GM23338 (cell line): ENCODE measurements around the gene MARVELD2. TPM values are rescaled to one million over a fixed set of nuclear protein-coding genes. Genes with fewer than 3 reads are reported as not detected.

Experiments
- ATAC-seq: fragments of 200-7000 bp; cut with Tn5 transposase; 3 replicates; pipeline ENCODE4 v1.9.1; 2020
- DNase-seq: peaks from one replicate; pipeline ENCODE4 v3.0.0-alpha.2; 2015; ENCODE audit warnings: low spot score
- H2AFZ ChIP-seq: fragments of 200-600 bp; sonication (generic); 2 replicates; pipeline ENCODE4 v1.8.0; 2016; ENCODE audit warnings: antibody characterized with exemption, mild to moderate bottlenecking, moderate library complexity
- H3F3A ChIP-seq: fragments of 200-600 bp; sonication (generic); replicated peaks from 2 replicates; pipeline ENCODE4 v1.8.0; 2017; ENCODE audit warnings: antibody characterized with exemption, mixed run types, low read depth
- H3K27ac ChIP-seq: fragments of 200-600 bp; sonication (generic); 2 replicates; pipeline ENCODE4 v1.6.1; 2016; ENCODE audit warnings: low read depth
- H3K27me3 ChIP-seq: fragments of 200-600 bp; sonication (generic); 2 replicates; pipeline ENCODE4 v1.8.0; 2016; ENCODE audit warnings: mild to moderate bottlenecking, mixed run types, moderate library complexity; ENCODE audit not compliant: insufficient read depth
- H3K36me3 ChIP-seq: fragments of 200-600 bp; sonication (generic); 2 replicates; pipeline ENCODE4 v1.8.0; 2016; ENCODE audit warnings: mild to moderate bottlenecking; ENCODE audit not compliant: insufficient read depth
- H3K4me1 ChIP-seq: fragments of 200-600 bp; sonication (generic); 2 replicates; pipeline ENCODE4 v1.8.0; 2016; ENCODE audit warnings: mild to moderate bottlenecking, moderate library complexity; ENCODE audit not compliant: insufficient read depth
- H3K4me2 ChIP-seq: fragments of 200-600 bp; sonication (generic); 2 replicates; pipeline ENCODE4 v1.7.1; 2017; ENCODE audit warnings: mixed run types
- H3K4me3 ChIP-seq: fragments of 200-600 bp; sonication (generic); 2 replicates; pipeline ENCODE4 v1.6.1; 2016; ENCODE audit warnings: mixed run types
- H3K79me2 ChIP-seq: fragments of 200-600 bp; sonication (generic); replicated peaks from 2 replicates; pipeline ENCODE4 v1.8.0; 2017; ENCODE audit warnings: mild to moderate bottlenecking; ENCODE audit not compliant: insufficient read depth
- H3K9me2 ChIP-seq: fragments of 200-600 bp; sonication (generic); 2 replicates; pipeline ENCODE4 v1.8.0; 2017; ENCODE audit not compliant: insufficient read depth
- H4K20me1 ChIP-seq: fragments of 200-600 bp; sonication (generic); replicated peaks from 2 replicates; pipeline ENCODE4 v1.8.0; 2017; ENCODE audit warnings: mild to moderate bottlenecking; ENCODE audit not compliant: insufficient read depth
- H3K27ac Mint-ChIP-seq: 2 replicates; pipeline ENCODE4 v1.8.0; 2020; ENCODE audit warnings: inconsistent platforms, mild to moderate bottlenecking, moderate library complexity, mixed read lengths
- H3K27me3 Mint-ChIP-seq: 3 replicates; pipeline ENCODE4 v1.8.0; 2022; ENCODE audit warnings: low read depth, mild to moderate bottlenecking, moderate library complexity, mixed read lengths, inconsistent platforms; ENCODE audit not compliant: insufficient read depth, poor library complexity
- H3K36me3 Mint-ChIP-seq: 3 replicates; pipeline ENCODE4 v1.8.0; 2021; ENCODE audit warnings: low read depth, mild to moderate bottlenecking, inconsistent platforms, moderate library complexity, mixed read lengths
- H3K4me1 Mint-ChIP-seq: 3 replicates; pipeline ENCODE4 v1.8.0; 2020; ENCODE audit warnings: mild to moderate bottlenecking, inconsistent platforms, mixed read lengths
- H3K4me3 Mint-ChIP-seq: 3 replicates; pipeline ENCODE4 v1.8.0; 2021; ENCODE audit warnings: moderate library complexity, mild to moderate bottlenecking, inconsistent platforms, mixed read lengths
- H3K9me3 Mint-ChIP-seq: 3 replicates; pipeline ENCODE4 v1.8.0; 2020; ENCODE audit warnings: moderate library complexity, mild to moderate bottlenecking, inconsistent platforms, mixed read lengths
- CREB1 ChIP-seq: fragments of 250-450 bp; sonication (Bioruptor Pico); IDR thresholded peaks from 2 replicates; pipeline ENCODE4 v1.5.0; 2020; ENCODE audit warnings: low read depth, mild to moderate bottlenecking, moderate library complexity
- CTCF ChIP-seq, 2 experiments: fragments of 200-600 bp in 1 of 2; sonication (generic) in 1 of 2; conservative IDR thresholded peaks; 2 replicates each; pipeline versions ENCODE4 v1.5.1 to v1.6.1; 2016 to 2017; ENCODE audit warnings: antibody characterized with exemption in 2 of 2, low read depth in 2 of 2, mild to moderate bottlenecking in 2 of 2, moderate library complexity in 1 of 2
- EZH2 ChIP-seq: fragments of 200-600 bp; sonication (generic); IDR thresholded peaks from one replicate; pipeline ENCODE4 v1.8.0; 2017; ENCODE audit warnings: antibody characterized with exemption, mild to moderate bottlenecking, low read depth; ENCODE audit not compliant: unreplicated experiment
- POLR2AphosphoS5 ChIP-seq: IDR thresholded peaks from 2 replicates; pipeline ENCODE4 v1.6.1; 2016; ENCODE audit warnings: antibody characterized with exemption, low read depth
- REST ChIP-seq: IDR thresholded peaks from one replicate; pipeline ENCODE4 v1.6.1; 2018; ENCODE audit warnings: antibody characterized with exemption; ENCODE audit not compliant: unreplicated experiment
- ZNF331 ChIP-seq: fragments of 250-450 bp; sonication (Bioruptor Pico); IDR thresholded peaks from 2 replicates; pipeline ENCODE4 v1.5.0; 2020; ENCODE audit warnings: low read depth, mild to moderate bottlenecking, moderate library complexity
- long read RNA-seq: library from polyadenylated mRNA; unstranded; transcript quantifications from one replicate; pipeline ENCODE4 v2.0.0, GENCODE V29; 2020; ENCODE audit not compliant: unreplicated experiment
- polyA plus RNA-seq: library from polyadenylated mRNA; unstranded; fragments of >200 nt; fragmentation: Nextera tagmentation; extraction: Ambion mirVana; gene quantifications from 2 replicates; pipeline ENCODE4 v1.2.1, GENCODE V29; 2016
- total RNA-seq: library from RNA; depleted of rRNA; stranded (reverse); fragments of >200 nt; shearing (Covaris generic); gene quantifications from 2 replicates; pipeline ENCODE4 v1.2.3, GENCODE V29; 2014; rRNA removed
- TF ChIP-seq, protein P1 (sequence below): fragments of 250-450 bp; sonication (Bioruptor Pico); IDR thresholded peaks from 2 replicates; pipeline ENCODE4 v1.5.0; 2020; ENCODE audit warnings: mild to moderate bottlenecking, moderate library complexity

The MARVELD2 gene
- 24.1 and 24.8 TPM in 2 replicates for total RNA-seq
- polyA plus RNA-seq = 9.0 and 10.0 TPM in 2 replicates
- long read RNA-seq, partial matches to known transcripts = 9 of 18 reads
- long read RNA-seq, other reads (novel, unspliced or antisense) = 6 of 18 reads

GRCh38 chr5:69414885-69415583, at the start of gene MARVELD2:
Gene MARVELD2, plus strand, starts transcription at chr5:69415116. Its CDS starts 4,270 bp downstream, at chr5:69419386.
- H3K27me3 Mint-ChIP-seq = peaks cover 4% of the 10 kb centered on the region
- peaks cover 17% of the 10 kb centered on the region for H3K4me1 Mint-ChIP-seq
- Histone ChIP-seq H3K4me3 (peak within 1 kb of the TSS; percentile 67), H3K9me2 (no peaks in the 10 kb centered on the region), H3K4me2 (peak within 1 kb of the TSS; percentile 82), H3K4me1 (peaks cover 11% of the 10 kb centered on the region), H3F3A (peaks cover 9% of the 10 kb centered on the region), H2AFZ (peak within 1 kb of the TSS; percentile 93), H3K79me2 (peaks cover 5% of the 10 kb centered on the region; the same call in 1 of the 2 replicates), H4K20me1 (peaks cover 6% of the 10 kb centered on the region; the same call in 1 of the 2 replicates), H3K36me3 (peaks cover 5% of the 10 kb centered on the region), H3K27me3 (no peaks in the 10 kb centered on the region), H3K27ac (peak within 1 kb of the TSS; percentile 94)
- TF ChIP-seq POLR2AphosphoS5 (peak; percentile 81), CREB1 (CRISPR knock-in tag) (peak; percentile 69), CTCF (conservative IDR thresholded peaks at IDR 0.05; ENCODE audit: low read depth in 2 of 2) (peak in 1 of 2 experiments; percentile 58; a peak in 2 of 4 replicates), EZH2 (no peak), REST (peak; percentile 9), ZNF331 (CRISPR knock-in tag) (no peak)
- TF ChIP-seq, protein P1, sequence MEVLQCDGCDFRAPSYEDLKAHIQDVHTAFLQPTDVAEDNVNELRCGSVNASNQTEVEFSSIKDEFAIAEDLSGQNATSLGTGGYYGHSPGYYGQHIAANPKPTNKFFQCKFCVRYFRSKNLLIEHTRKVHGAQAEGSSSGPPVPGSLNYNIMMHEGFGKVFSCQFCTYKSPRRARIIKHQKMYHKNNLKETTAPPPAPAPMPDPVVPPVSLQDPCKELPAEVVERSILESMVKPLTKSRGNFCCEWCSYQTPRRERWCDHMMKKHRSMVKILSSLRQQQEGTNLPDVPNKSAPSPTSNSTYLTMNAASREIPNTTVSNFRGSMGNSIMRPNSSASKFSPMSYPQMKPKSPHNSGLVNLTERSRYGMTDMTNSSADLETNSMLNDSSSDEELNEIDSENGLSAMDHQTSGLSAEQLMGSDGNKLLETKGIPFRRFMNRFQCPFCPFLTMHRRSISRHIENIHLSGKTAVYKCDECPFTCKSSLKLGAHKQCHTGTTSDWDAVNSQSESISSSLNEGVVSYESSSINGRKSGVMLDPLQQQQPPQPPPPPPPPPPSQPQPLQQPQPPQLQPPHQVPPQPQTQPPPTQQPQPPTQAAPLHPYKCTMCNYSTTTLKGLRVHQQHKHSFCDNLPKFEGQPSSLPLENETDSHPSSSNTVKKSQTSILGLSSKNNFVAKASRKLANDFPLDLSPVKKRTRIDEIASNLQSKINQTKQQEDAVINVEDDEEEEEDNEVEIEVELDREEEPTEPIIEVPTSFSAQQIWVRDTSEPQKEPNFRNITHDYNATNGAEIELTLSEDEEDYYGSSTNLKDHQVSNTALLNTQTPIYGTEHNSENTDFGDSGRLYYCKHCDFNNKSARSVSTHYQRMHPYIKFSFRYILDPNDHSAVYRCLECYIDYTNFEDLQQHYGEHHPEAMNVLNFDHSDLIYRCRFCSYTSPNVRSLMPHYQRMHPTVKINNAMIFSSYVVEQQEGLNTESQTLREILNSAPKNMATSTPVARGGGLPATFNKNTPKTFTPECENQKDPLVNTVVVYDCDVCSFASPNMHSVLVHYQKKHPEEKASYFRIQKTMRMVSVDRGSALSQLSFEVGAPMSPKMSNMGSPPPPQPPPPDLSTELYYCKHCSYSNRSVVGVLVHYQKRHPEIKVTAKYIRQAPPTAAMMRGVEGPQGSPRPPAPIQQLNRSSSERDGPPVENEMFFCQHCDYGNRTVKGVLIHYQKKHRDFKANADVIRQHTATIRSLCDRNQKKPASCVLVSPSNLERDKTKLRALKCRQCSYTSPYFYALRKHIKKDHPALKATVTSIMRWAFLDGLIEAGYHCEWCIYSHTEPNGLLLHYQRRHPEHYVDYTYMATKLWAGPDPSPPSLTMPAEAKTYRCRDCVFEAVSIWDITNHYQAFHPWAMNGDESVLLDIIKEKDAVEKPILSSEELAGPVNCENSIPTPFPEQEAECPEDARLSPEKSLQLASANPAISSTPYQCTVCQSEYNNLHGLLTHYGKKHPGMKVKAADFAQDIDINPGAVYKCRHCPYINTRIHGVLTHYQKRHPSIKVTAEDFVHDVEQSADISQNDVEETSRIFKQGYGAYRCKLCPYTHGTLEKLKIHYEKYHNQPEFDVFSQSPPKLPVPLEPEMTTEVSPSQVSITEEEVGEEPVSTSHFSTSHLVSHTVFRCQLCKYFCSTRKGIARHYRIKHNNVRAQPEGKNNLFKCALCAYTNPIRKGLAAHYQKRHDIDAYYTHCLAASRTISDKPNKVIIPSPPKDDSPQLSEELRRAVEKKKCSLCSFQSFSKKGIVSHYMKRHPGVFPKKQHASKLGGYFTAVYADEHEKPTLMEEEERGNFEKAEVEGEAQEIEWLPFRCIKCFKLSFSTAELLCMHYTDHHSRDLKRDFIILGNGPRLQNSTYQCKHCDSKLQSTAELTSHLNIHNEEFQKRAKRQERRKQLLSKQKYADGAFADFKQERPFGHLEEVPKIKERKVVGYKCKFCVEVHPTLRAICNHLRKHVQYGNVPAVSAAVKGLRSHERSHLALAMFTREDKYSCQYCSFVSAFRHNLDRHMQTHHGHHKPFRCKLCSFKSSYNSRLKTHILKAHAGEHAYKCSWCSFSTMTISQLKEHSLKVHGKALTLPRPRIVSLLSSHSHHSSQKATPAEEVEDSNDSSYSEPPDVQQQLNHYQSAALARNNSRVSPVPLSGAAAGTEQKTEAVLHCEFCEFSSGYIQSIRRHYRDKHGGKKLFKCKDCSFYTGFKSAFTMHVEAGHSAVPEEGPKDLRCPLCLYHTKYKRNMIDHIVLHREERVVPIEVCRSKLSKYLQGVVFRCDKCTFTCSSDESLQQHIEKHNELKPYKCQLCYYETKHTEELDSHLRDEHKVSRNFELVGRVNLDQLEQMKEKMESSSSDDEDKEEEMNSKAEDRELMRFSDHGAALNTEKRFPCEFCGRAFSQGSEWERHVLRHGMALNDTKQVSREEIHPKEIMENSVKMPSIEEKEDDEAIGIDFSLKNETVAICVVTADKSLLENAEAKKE (CRISPR knock-in tag) = no peak
- DNase-seq = peak; percentile 97
- peak; percentile 95 for ATAC-seq
- H3K36me3 Mint-ChIP-seq = peaks cover 20% of the 10 kb centered on the region
- peak within 1 kb of the TSS; percentile 96 for H3K27ac Mint-ChIP-seq
- peak within 1 kb of the TSS; percentile 95 for H3K4me3 Mint-ChIP-seq
- no peaks in the 10 kb centered on the region for H3K9me3 Mint-ChIP-seq
